HepG2 (cell line): ENCODE data around the gene SH2D3A. TPM values are rescaled to one million over a fixed set of nuclear protein-coding genes. Genes with fewer than 3 reads are reported as not detected.

Source experiments
- ATAC-seq: fragments of 200-7000 bp; cut with Tn5 transposase; 3 replicates; pipeline ENCODE4 v1.9.1; 2020; ENCODE audit warnings: mild to moderate bottlenecking, moderate library complexity
- BruUV-seq: library from RNA; stranded (reverse); fragments of 400-500 nt; replicated peaks from 2 replicates; lab custom pipeline; 2021; lab: Mats Ljungman, UMichigan
- CTCF ChIA-PET: fragments of 300-600 bp; formaldehyde crosslinking; extraction: SDS; loops from one replicate; lab custom pipeline; 2021; ENCODE audit warnings: low total read pairs, inconsistent platforms, low intra/inter-chr PET ratio; lab: Yijun Ruan, JAX
- POLR2A ChIA-PET: fragments of 350-600 bp; sonication (Branson Sonifier 250); formaldehyde crosslinking; loops from one replicate; lab custom pipeline; 2020; ENCODE audit warnings: antibody characterized with exemption, inconsistent platforms; lab: Yijun Ruan, JAX
- DNase-seq: peaks from one replicate; pipeline ENCODE4 v3.0.0-alpha.2; 2015; ENCODE audit warnings: low spot score
- FAIRE-seq: peaks from 3 replicates; lab custom pipeline; 2011; peaks lifted over from hg19 to GRCh38; lab: Jason Lieb, UNC
- H2AFZ ChIP-seq: one replicate; pipeline ENCODE4 v1.6.1; 2011; ENCODE audit warnings: low read length, inconsistent platforms
- H3K27ac ChIP-seq: fragments of 300-600 bp; 3 replicates; pipeline ENCODE4 v1.8.0; 2011; ENCODE audit warnings: mixed run types, mild to moderate bottlenecking, mixed read lengths, low read length, inconsistent platforms; ENCODE audit not compliant: insufficient read depth; ENCODE audit errors: extremely low read length
- H3K27me3 ChIP-seq, 2 experiments: fragments of 200-600 bp in 1 of 2; 2 replicates in 1 of 2; 3 replicates in 1 of 2; pipeline versions ENCODE4 v1.6.0 to v1.8.0; 2011; ENCODE audit warnings: low read length in 2 of 2, mild to moderate bottlenecking in 2 of 2, moderate library complexity in 2 of 2, inconsistent platforms in 1 of 2; ENCODE audit not compliant: insufficient read depth in 2 of 2, control insufficient read depth in 1 of 2
- H3K36me3 ChIP-seq, 2 experiments: fragments of 200-600 bp in 1 of 2; replicated peaks in 1 of 2; 2 replicates in 1 of 2; 3 replicates in 1 of 2; pipeline versions ENCODE4 v1.5.1 to v1.8.0; 2011; ENCODE audit warnings: low read length in 2 of 2, inconsistent platforms in 1 of 2; ENCODE audit not compliant: insufficient read depth in 2 of 2, control insufficient read depth in 1 of 2
- H3K4me1 ChIP-seq: 2 replicates; pipeline ENCODE4 v1.5.1; 2012; ENCODE audit warnings: low read length, inconsistent platforms; ENCODE audit not compliant: insufficient read depth
- H3K4me2 ChIP-seq: 2 replicates; pipeline ENCODE4 v1.6.0; 2011; ENCODE audit warnings: low read depth, low read length, inconsistent platforms
- H3K4me3 ChIP-seq, 3 experiments: fragments of 200-600 bp in 1 of 3; sonication (generic), shearing (Covaris generic) in 1 of 3; replicated peaks in 1 of 3; 2 replicates each; pipeline ENCODE4 v1.5.1; 2011 to 2016; ENCODE audit warnings: low read length in 3 of 3, inconsistent platforms in 2 of 3, low read depth in 2 of 3, mild to moderate bottlenecking in 2 of 3, control low read depth in 1 of 3, mixed read lengths in 1 of 3; ENCODE audit not compliant: insufficient read depth in 1 of 3
- H3K79me2 ChIP-seq: one replicate; pipeline ENCODE4 v1.6.1; 2011; ENCODE audit warnings: low read length, inconsistent platforms; ENCODE audit not compliant: insufficient read depth
- H3K9ac ChIP-seq: 2 replicates; pipeline ENCODE4 v1.6.0; 2011; ENCODE audit warnings: mild to moderate bottlenecking, low read depth, low read length, inconsistent platforms; ENCODE audit not compliant: insufficient read depth
- H3K9me3 ChIP-seq: 2 replicates; pipeline ENCODE4 v1.5.1; 2012; ENCODE audit warnings: mild to moderate bottlenecking, low read length
- H4K20me1 ChIP-seq: 2 replicates; pipeline ENCODE4 v1.6.0; 2011; ENCODE audit warnings: inconsistent platforms, mild to moderate bottlenecking, low read length, moderate library complexity; ENCODE audit not compliant: insufficient read depth
- AGO2 ChIP-seq: fragments of 200-400 bp; formaldehyde crosslinking; optimal IDR thresholded peaks from 2 replicates; pipeline ENCODE3; 2017; ENCODE audit warnings: mild to moderate bottlenecking, low read depth, low read length, moderate library complexity
- CCAR2 ChIP-seq: fragments of 200-400 bp; formaldehyde crosslinking; optimal IDR thresholded peaks from 2 replicates; pipeline ENCODE3; 2018; ENCODE audit warnings: low read depth, mild to moderate bottlenecking, low read length, moderate library complexity
- PCBP2 ChIP-seq: fragments of 200-400 bp; formaldehyde crosslinking; optimal IDR thresholded peaks from 2 replicates; pipeline ENCODE3; 2018; ENCODE audit warnings: low read length, low read depth; ENCODE audit not compliant: poor library complexity, severe bottlenecking
- POLR2G ChIP-seq: fragments of 200-400 bp; formaldehyde crosslinking; IDR thresholded peaks from 2 replicates; pipeline ENCODE4 v1.6.1; 2018; ENCODE audit warnings: mild to moderate bottlenecking, low read depth, low read length, moderate library complexity
- RBFOX2 ChIP-seq: fragments of 200-400 bp; formaldehyde crosslinking; IDR thresholded peaks from 2 replicates; pipeline ENCODE4 v1.6.1; 2017; ENCODE audit warnings: low read depth, mild to moderate bottlenecking, low read length
- RELA ChIP-seq: sonication (generic); formaldehyde crosslinking; IDR thresholded peaks from 2 replicates; pipeline ENCODE4 v1.4.0; 2020; ENCODE audit warnings: missing genetic modification reagents
- TCF7 ChIP-seq: sonication (generic); IDR thresholded peaks from 2 replicates; pipeline ENCODE4 v1.6.1; 2016; ENCODE audit warnings: antibody characterized with exemption, low read depth
- ZBTB1 ChIP-seq: sonication (generic); formaldehyde crosslinking; IDR thresholded peaks from 2 replicates; pipeline ENCODE4 v1.4.0; 2020; ENCODE audit warnings: missing genetic modification reagents, borderline replicate concordance
- ZBTB7A ChIP-seq: sonication (generic); formaldehyde crosslinking; IDR thresholded peaks from 2 replicates; pipeline ENCODE4 v1.8.0; 2022; ENCODE audit warnings: mild to moderate bottlenecking, missing genetic modification reagents
- ZFP90 ChIP-seq: sonication (generic); formaldehyde crosslinking; IDR thresholded peaks from 2 replicates; pipeline ENCODE4 v1.8.0; 2022; ENCODE audit warnings: missing genetic modification reagents, mild to moderate bottlenecking, inconsistent platforms, borderline replicate concordance
- WGBS: methylation state at CpG from one replicate; pipeline ENCODE4 v1.1.6; 2017; ENCODE audit warnings: low lambda C conversion rate; 5-methylcytosine and 5-hydroxymethylcytosine counted together
- in situ Hi-C: cut with HindIII; loops from 2 replicates; pipeline ENCODE4 v1.10.0; 2017; ENCODE audit warnings: low pct_unique_long_range_greater_than_20kb; ENCODE audit not compliant: extremely low pct_ligation_motif_present
- intact Hi-C: fragments of 100-400 bp; cut with micrococcal nuclease; formaldehyde crosslinking; loops from one replicate; pipeline ENCODE4 v1.10.0; 2022; ENCODE audit not compliant: unreplicated experiment
- polyA plus RNA-seq, 8 experiments: library from polyadenylated mRNA; depleted of rRNA in 3 of 8; stranded (reverse) in 7 of 8; unstranded in 1 of 8; fragments of >200 nt; fragmentation: Illumina TruSeq in 4 of 8; extraction: Trizol in 4 of 8; gene quantifications; 2 replicates each; pipeline versions ENCODE4 v1.2.1 to v1.2.3, GENCODE V29; 2011 to 2016; ENCODE audit warnings: low read depth in 4 of 8, missing spikeins in 1 of 8, mixed read lengths in 1 of 8; ENCODE audit not compliant: insufficient read depth in 1 of 8
- total RNA-seq, 5 experiments: library from RNA; depleted of rRNA; stranded (reverse); fragments of >200 nt; fragmentation: Illumina TruSeq; extraction: Trizol; gene quantifications; 2 replicates each; pipeline ENCODE4 v1.2.3, GENCODE V29; 2016; ENCODE audit warnings: low read depth in 1 of 5
- TF ChIP-seq, protein P1 (sequence below): sonication (generic); formaldehyde crosslinking; IDR thresholded peaks from 2 replicates; pipeline ENCODE4 v1.5.0; 2020; ENCODE audit warnings: missing genetic modification reagents
- TF ChIP-seq, protein P2 (sequence below): sonication (generic); formaldehyde crosslinking; IDR thresholded peaks from 2 replicates; pipeline ENCODE4 v1.5.1; 2020; ENCODE audit warnings: mild to moderate bottlenecking, missing genetic modification reagents, moderate library complexity

SH2D3A gene
- total and polyA plus RNA-seq, 2 of the 13 experiments (the other 11 are each of a cell fraction or from before 2014, with no cell fraction given), result 1.0 to 2.2 TPM

DNA sequence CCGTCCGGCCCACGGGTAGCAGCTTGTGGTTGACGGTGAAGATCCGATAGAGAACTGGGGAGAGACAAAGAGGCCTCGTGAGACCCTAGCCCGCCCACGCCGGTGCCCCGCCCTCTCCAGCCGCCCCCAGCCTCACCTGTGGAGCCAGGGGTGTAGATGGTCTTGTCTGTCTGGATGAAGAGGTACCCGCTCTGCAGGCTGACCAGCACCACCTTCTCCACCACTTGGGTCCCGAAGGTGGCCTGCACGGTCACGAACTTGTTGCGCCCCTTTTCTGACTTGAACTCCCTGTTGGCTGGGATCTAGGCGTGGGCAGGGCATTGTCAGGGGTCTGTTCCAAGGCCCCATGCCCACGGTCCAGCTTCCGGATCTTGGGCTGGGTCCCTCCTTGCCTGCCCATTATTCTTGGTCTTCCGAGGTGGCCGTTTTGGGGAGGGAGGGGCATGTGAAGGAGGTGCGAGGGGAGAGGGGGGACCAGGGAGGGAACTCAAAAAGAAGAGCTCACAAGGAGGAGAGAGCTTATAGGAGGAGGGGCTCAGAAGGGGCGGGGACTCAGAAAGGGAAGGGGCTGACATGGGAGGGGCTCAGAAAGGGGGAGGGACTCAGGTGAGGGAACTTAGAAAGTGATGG, 49.0 kb downstream of the SH2D3A start:
- in situ Hi-C loops (no loop called here), intact Hi-C loops (loop anchor here (2.0 kb wide), 1 partner anchor 145 kb away; no protein-coding TSS in a partner anchor)
- no peak for FAIRE-seq
- ChIA-PET CTCF (no interaction called here), POLR2A (interaction anchor here (0.9 to 5.3 kb wide), 5 partner anchors 12 to 35 kb away, joined by 3 to 187 read pairs (median 5); partner anchors contain the start of gene GPR108)
- Histone ChIP-seq H3K4me3 (peak overlapping the region in 2 of 3 experiments; percentile 19 to 29; a peak in 2 of 6 replicates), H4K20me1 (peaks cover 60% of the 10 kb centered on the region), H3K4me1 (peaks cover 53% of the 10 kb centered on the region), H3K9ac (no peak overlapping the region), H3K27ac (no peak overlapping the region), H3K79me2 (peaks cover 23% of the 10 kb centered on the region), H3K9me3 (no peaks in the 10 kb centered on the region), H2AFZ (no peak overlapping the region), H3K27me3 (peaks cover 0 to 7% of the 10 kb centered on the region in 2 experiments; a peak in 1 of 5 replicates), H3K4me2 (peak overlapping the region; percentile 52), H3K36me3 (peaks cover 18 to 31% of the 10 kb centered on the region in 2 experiments)
- 88% methylated on average over 18 of the region's 23 CpGs for WGBS
- ATAC-seq, result no peak
- no peak for DNase-seq
- BruUV-seq, result no TSS peak
- TF ChIP-seq ZBTB7A (no peak), ZBTB1 (CRISPR knock-in tag) (no peak), RELA (CRISPR knock-in tag) (no peak), TCF7 (no peak), AGO2 (peak; percentile 97), ZFP90 (0 out of 2 replicates have a peak, but pooled peaks have one; percentile 7), CCAR2 (peak; percentile 88), RBFOX2 (peak; percentile 77), POLR2G (peak; percentile 45), PCBP2 (peak; percentile 93)
- TF ChIP-seq, protein P1, sequence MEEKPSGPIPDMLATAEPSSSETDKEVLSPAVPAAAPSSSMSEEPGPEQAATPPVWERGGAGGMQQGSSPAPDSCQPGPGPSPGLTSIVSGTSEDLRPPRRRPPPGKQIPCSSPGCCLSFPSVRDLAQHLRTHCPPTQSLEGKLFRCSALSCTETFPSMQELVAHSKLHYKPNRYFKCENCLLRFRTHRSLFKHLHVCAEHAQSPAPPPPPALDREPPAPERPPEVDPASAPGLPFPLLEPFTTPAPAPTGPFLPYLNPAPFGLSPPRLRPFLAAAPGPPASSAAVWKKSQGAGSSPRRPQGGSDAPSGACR (CRISPR knock-in tag), result 0 out of 2 replicates have a peak, but pooled peaks have one; percentile 3
- TF ChIP-seq, protein P2, sequence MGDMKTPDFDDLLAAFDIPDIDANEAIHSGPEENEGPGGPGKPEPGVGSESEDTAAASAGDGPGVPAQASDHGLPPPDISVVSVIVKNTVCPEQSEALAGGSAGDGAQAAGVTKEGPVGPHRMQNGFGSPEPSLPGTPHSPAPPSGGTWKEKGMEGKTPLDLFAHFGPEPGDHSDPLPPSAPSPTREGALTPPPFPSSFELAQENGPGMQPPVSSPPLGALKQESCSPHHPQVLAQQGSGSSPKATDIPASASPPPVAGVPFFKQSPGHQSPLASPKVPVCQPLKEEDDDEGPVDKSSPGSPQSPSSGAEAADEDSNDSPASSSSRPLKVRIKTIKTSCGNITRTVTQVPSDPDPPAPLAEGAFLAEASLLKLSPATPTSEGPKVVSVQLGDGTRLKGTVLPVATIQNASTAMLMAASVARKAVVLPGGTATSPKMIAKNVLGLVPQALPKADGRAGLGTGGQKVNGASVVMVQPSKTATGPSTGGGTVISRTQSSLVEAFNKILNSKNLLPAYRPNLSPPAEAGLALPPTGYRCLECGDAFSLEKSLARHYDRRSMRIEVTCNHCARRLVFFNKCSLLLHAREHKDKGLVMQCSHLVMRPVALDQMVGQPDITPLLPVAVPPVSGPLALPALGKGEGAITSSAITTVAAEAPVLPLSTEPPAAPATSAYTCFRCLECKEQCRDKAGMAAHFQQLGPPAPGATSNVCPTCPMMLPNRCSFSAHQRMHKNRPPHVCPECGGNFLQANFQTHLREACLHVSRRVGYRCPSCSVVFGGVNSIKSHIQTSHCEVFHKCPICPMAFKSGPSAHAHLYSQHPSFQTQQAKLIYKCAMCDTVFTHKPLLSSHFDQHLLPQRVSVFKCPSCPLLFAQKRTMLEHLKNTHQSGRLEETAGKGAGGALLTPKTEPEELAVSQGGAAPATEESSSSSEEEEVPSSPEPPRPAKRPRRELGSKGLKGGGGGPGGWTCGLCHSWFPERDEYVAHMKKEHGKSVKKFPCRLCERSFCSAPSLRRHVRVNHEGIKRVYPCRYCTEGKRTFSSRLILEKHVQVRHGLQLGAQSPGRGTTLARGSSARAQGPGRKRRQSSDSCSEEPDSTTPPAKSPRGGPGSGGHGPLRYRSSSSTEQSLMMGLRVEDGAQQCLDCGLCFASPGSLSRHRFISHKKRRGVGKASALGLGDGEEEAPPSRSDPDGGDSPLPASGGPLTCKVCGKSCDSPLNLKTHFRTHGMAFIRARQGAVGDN, result 0 out of 2 replicates have a peak, but pooled peaks have one; percentile 10
